K562 treated with DMSO at 1 percent for 24 hours (cell line): ENCODE results near the gene NOPCHAP1. TPM values are rescaled to one million over a fixed set of nuclear protein-coding genes. Genes with fewer than 3 reads are reported as not detected.

Source experiments
- total RNA-seq: library from RNA; unstranded; fragments of 300-600 nt; gene quantifications from 2 replicates; pipeline ENCODE4 v1.2.3, GENCODE V29; 2022; ENCODE audit warnings: low read depth; ENCODE audit not compliant: insufficient read depth

The NOPCHAP1 gene, protein sequence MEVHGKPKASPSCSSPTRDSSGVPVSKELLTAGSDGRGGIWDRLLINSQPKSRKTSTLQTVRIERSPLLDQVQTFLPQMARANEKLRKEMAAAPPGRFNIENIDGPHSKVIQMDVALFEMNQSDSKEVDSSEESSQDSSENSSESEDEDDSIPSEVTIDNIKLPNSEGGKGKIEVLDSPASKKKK
- total RNA-seq = 6.4 and 7.5 TPM in 2 replicates

DNA sequence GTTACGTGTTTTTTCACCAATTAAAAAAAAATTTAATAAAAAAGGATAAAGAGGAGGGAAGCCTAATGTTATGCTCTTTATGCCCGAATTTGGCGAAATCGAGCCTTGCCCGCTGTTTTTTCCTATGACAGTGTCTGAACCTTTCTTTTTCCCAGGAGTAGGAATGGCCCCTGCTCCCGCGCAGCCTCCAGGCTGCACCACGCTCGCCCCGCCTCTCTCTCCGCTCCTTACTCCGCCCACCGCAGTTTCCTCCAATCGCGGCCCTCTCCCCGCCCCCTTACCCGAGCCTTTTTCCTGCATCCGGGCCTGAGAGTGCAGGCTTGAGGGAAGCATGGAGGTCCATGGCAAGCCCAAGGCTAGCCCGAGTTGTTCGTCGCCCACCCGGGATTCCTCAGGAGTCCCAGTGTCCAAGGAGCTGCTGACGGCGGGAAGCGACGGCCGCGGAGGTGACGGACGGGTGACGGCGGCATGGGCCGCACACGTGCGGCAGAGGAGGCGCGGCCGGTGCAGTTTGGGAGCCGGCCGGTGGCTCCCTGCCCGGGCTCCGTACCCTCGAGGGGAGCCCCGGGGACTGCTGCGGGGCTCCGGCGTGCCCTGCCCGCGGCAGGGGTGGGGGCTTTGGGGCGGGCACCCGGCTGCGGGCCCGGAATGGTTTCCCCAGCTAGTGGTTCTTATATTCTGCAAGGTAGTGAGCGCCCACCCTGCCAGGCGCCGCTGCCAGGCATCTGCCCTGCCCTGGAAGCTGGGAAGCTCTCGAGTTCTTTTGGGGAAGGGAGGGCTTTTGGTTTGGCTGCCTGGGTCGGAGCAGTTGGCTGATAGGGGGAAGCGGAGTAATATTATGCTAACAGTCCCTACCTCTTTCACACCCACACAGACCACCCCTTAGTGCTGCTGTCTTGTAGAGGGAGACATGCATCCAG is at the start of gene NOPCHAP1:
Gene NOPCHAP1 (plus strand): TSS at position 295 of the 920 bp plus-strand sequence. CDS start 37 bp downstream, at position 332.

DNA sequence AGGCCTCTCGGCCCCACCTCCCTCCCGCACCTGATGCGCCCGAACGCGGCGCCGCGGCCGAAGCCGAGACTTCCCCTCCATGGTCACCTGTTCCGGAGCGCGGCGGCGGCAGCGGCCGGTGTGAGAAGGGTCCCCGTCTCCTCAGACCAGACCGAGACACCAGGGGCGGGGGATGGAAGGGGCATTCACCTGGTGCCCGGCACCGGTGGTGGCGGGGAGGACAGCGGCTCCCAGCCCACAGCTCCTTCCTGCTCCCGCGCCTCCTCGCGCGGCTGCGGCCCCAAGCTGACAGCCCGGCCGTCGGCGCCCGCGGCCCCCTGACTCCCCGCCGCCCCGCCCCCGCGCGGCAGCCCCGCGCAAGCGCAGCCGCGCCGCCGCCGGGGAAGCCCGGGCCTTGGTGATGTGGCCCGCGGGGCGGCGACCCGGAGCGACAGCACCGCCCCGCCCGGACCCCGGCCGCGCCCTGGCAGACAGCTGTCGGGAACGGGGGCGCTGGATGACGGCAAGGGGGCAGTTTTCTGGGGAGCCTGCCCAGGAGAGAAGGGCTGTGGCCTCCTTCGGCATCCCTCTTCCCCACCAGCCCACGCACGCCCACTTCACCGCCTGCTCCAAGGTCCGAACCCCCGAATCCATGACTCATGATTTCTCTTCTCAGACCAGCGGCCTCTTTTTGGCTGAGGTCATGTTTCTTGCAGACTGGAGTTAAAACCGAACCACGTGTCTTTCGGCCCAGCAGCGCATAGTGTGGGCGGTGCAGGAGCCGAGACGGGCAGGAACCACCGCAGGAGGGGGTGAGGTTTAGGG is 27.9 kb upstream of the NOPCHAP1 start, which contains the start of gene SLC41A2:
Gene SLC41A2 (minus strand): TSS at position 290 of the 804 bp plus-strand sequence. CDS start 29,763 bp downstream, outside the sequence.

Other genes with a start within 250 kb of the NOPCHAP1 start
- gene SLC41A2, start 28.0 kb upstream of the NOPCHAP1 start, total RNA-seq = 2.6 and 5.9 TPM in 2 replicates
- gene ALDH1L2, start 98.1 kb downstream of the NOPCHAP1 start, total RNA-seq = 11.3 and 11.6 TPM in 2 replicates
- gene WASHC4, start 121.4 kb downstream of the NOPCHAP1 start, total RNA-seq = 8.9 and 11.1 TPM in 2 replicates
- 7.1 and 9.0 TPM in 2 replicates for gene APPL2, start 249.9 kb downstream of the NOPCHAP1 start, total RNA-seq